ENCODE data around the gene VSIG4. TPM values are rescaled to one million over a fixed set of nuclear protein-coding genes. Genes with fewer than 3 reads are reported as not detected.

Gene VSIG4
- total and polyA plus RNA-seq, 7 donors: 5.8 to 24.5 (median 13.4) TPM

Other genes with a start within 250 kb of the VSIG4 start
- gene HEPH, start 124.2 kb upstream of the VSIG4 start, total RNA-seq: 1 to 10 TPM in 1 of 4 donors, under 1 TPM in 3; 0.19 to 1.6 (median 0.49) TPM
- gene HEPH, start 124.2 kb upstream of the VSIG4 start, polyA plus RNA-seq: under 1 TPM; 0.21 to 0.57 (median 0.25) TPM

All from psoas muscle (tissue), 7 donors.